Mesendoderm (in vitro differentiated cells): Measurements from ENCODE around the gene SPDYE1.

Experiments used
- DNase-seq: peaks from one replicate; pipeline ENCODE4 v3.0.0; 2013
- H2AK5ac ChIP-seq: 2 replicates; pipeline ENCODE4 v1.6.1; 2013; ENCODE audit warnings: low read length, inconsistent platforms
- H2BK120ac ChIP-seq: 2 replicates; pipeline ENCODE4 v1.6.1; 2013; ENCODE audit warnings: low read depth, mild to moderate bottlenecking, low read length, moderate library complexity, mixed read lengths
- H2BK15ac ChIP-seq: replicated peaks from 2 replicates; pipeline ENCODE4 v1.6.1; 2013; ENCODE audit warnings: low read depth, mild to moderate bottlenecking, moderate library complexity
- H2BK5ac ChIP-seq: 2 replicates; pipeline ENCODE4 v1.6.1; 2013; ENCODE audit warnings: low read length, inconsistent platforms
- H3K18ac ChIP-seq: 2 replicates; pipeline ENCODE4 v1.6.1; 2013; ENCODE audit warnings: mild to moderate bottlenecking, low read length, mixed read lengths
- H3K23ac ChIP-seq: one replicate; pipeline ENCODE4 v1.6.1; 2013; ENCODE audit warnings: low read length
- H3K27ac ChIP-seq: 2 replicates; pipeline ENCODE4 v1.5.1; 2013; ENCODE audit warnings: low read depth, mild to moderate bottlenecking, inconsistent platforms, low read length, moderate library complexity
- H3K27me3 ChIP-seq: 2 replicates; pipeline ENCODE4 v1.6.1; 2013; ENCODE audit warnings: low read length, control low read depth, mild to moderate bottlenecking, inconsistent platforms; ENCODE audit not compliant: insufficient read depth, poor library complexity
- H3K36me3 ChIP-seq: 2 replicates; pipeline ENCODE4 v1.6.1; 2013; ENCODE audit warnings: low read length, inconsistent platforms; ENCODE audit not compliant: control insufficient read depth, insufficient read depth
- H3K4ac ChIP-seq: one replicate; pipeline ENCODE4 v1.6.1; 2013; ENCODE audit warnings: low read depth, mild to moderate bottlenecking, low read length, moderate library complexity
- H3K4me1 ChIP-seq: 2 replicates; pipeline ENCODE4 v1.6.1; 2013; ENCODE audit warnings: low read depth, low read length, inconsistent platforms; ENCODE audit not compliant: control insufficient read depth
- H3K4me2 ChIP-seq: 2 replicates; pipeline ENCODE4 v1.6.1; 2013; ENCODE audit warnings: low read length
- H3K4me3 ChIP-seq: 2 replicates; pipeline ENCODE4 v1.5.1; 2013; ENCODE audit warnings: mild to moderate bottlenecking, low read length
- H3K56ac ChIP-seq: one replicate; pipeline ENCODE4 v1.6.1; 2013; ENCODE audit warnings: low read length
- H3K79me1 ChIP-seq: 2 replicates; pipeline ENCODE4 v1.6.1; 2013; ENCODE audit warnings: low read length, inconsistent platforms
- H3K79me2 ChIP-seq: 2 replicates; pipeline ENCODE4 v1.6.1; 2013; ENCODE audit warnings: mild to moderate bottlenecking, low read length; ENCODE audit not compliant: control insufficient read depth, insufficient read depth
- H3K9ac ChIP-seq: 2 replicates; pipeline ENCODE4 v1.6.1; 2013; ENCODE audit warnings: low read length, inconsistent platforms
- H4K5ac ChIP-seq: one replicate; pipeline ENCODE4 v1.6.1; 2013; ENCODE audit warnings: low read length
- H4K8ac ChIP-seq: one replicate; pipeline ENCODE4 v1.6.1; 2013; ENCODE audit warnings: low read depth, mild to moderate bottlenecking, control low read depth, low read length, moderate library complexity
- WGBS: extraction: QIAGEN DNeasy Blood & Tissue Kit; methylation state at CpG from one replicate; pipeline ENCODE4 v1.1.7; 2013; ENCODE audit warnings: low lambda C conversion rate, missing lambda C conversion rate; ENCODE audit not compliant: insufficient coverage; ENCODE audit errors: extremely low coverage; 5-methylcytosine and 5-hydroxymethylcytosine counted together

Gene SPDYE1

DNA sequence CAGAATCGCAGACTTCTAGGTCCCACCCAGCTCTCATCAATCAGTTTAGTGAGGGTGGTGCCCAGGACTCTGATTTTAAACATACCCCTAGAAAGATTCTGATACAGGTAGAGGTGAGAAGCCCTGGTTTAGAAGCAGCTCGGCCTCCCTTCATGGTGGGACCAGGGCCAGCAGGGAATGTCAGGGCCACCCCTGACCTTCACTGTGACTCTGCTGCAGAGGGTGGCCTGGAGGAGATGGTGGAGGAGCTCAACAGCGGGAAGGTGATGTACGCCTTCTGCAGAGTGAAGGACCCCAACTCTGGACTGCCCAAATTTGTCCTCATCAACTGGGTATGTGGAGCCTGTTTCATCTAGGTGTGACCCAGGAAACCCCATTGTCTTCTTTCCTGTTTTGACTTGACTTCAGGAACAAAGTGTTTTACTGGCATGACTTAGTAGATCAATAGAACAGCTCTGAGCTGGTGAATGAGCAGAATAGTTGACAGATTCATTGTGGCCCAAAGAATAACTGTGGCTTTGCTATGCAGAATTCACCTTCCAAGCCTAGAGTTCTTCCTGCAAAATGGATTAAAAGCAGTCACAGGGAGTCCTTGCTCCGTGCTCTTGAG is 54.0 kb downstream of the SPDYE1 start:
- no peak overlapping the region for H3K56ac ChIP-seq
- H2BK15ac ChIP-seq: no peak overlapping the region
- no peak overlapping the region for H3K4me2 ChIP-seq
- no peak overlapping the region for H3K27ac ChIP-seq
- no peak overlapping the region for H2BK120ac ChIP-seq
- H3K9ac ChIP-seq: no peak overlapping the region
- no peak overlapping the region for H3K4ac ChIP-seq
- peaks cover under 1% of the 10 kb centered on the region for H3K79me2 ChIP-seq
- WGBS: no CpG with 5 or more reads among the region's 5 CpGs
- peaks cover 8% of the 10 kb centered on the region for H3K79me1 ChIP-seq
- no peak overlapping the region for H4K8ac ChIP-seq
- no peak overlapping the region for H3K4me3 ChIP-seq
- no peak overlapping the region for H4K5ac ChIP-seq
- H2AK5ac ChIP-seq: no peak overlapping the region
- no peak overlapping the region for H3K23ac ChIP-seq
- no peaks in the 10 kb centered on the region for H3K27me3 ChIP-seq
- no peak overlapping the region for H2BK5ac ChIP-seq
- H3K18ac ChIP-seq: no peak overlapping the region
- H3K4me1 ChIP-seq: no peaks in the 10 kb centered on the region
- no peak for DNase-seq
- H3K36me3 ChIP-seq: peaks cover 4% of the 10 kb centered on the region

DNA sequence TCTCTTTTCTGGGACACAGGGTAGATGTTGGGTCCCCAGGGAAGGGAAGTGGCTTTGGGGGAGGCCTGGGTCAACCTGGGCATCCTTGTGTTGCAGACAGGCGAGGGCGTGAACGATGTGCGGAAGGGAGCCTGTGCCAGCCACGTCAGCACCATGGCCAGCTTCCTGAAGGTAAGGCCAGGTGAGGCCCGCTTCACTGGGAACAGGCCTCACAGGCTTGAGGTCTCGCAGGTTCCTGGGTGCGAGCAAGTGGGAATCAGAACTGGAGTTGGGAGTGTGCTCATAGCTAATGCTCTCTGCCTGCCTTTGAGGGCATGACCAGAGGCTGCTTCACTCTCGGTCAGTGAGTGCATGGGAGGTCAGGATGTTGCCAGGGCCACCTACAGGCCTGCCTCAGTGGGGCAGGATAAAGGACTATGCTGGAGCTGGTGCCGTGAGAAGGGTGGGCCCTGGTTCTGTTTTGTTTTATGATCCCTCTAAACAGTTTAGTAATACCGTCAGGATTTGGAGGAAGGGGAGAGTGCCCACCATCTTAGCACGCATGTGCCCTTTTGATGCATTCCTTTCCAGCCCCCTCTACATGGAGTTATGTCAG is 55.2 kb downstream of the SPDYE1 start:
- Histone ChIP-seq H3K79me1 (peaks cover 2% of the 10 kb centered on the region), H2BK120ac (no peak overlapping the region), H3K56ac (no peak overlapping the region), H3K23ac (no peak overlapping the region), H2AK5ac (no peak overlapping the region), H3K36me3 (peaks cover 6% of the 10 kb centered on the region), H3K4me3 (no peak overlapping the region), H3K27ac (no peak overlapping the region), H4K8ac (no peak overlapping the region), H2BK5ac (no peak overlapping the region), H3K4me2 (no peak overlapping the region), H3K4ac (no peak overlapping the region), H3K79me2 (no peaks in the 10 kb centered on the region), H3K4me1 (no peaks in the 10 kb centered on the region), H3K9ac (no peak overlapping the region), H4K5ac (no peak overlapping the region), H3K18ac (no peak overlapping the region), H2BK15ac (no peak overlapping the region), H3K27me3 (no peaks in the 10 kb centered on the region)
- no peak for DNase-seq
- no CpG with 5 or more reads among the region's 12 CpGs for WGBS

DNA sequence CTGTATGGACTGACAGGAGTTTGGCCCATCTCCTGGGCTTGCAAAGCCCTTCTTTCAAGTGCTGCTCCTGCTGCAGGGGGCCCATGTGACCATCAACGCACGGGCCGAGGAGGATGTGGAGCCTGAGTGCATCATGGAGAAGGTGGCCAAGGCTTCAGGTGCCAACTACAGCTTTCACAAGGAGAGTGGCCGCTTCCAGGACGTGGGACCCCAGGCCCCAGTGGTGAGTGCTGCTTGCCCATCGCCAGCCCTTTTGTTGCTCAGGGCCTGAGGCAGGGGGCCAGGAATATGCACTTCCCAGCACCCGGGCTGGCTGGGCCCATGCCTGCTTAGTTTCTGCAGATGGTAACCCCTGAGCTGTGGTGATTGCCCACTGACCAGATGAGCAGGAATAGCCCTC is 59.0 kb downstream of the SPDYE1 start:
- H3K4me1 ChIP-seq: no peaks in the 10 kb centered on the region
- no peak overlapping the region for H3K4ac ChIP-seq
- no peak overlapping the region for H2BK120ac ChIP-seq
- no peak overlapping the region for H3K18ac ChIP-seq
- no peak overlapping the region for H3K27ac ChIP-seq
- peaks cover 7% of the 10 kb centered on the region for H3K36me3 ChIP-seq
- no peak overlapping the region for H2BK15ac ChIP-seq
- H3K23ac ChIP-seq: no peak overlapping the region
- no peak overlapping the region for H2AK5ac ChIP-seq
- H4K5ac ChIP-seq: no peak overlapping the region
- H3K79me1 ChIP-seq: no peaks in the 10 kb centered on the region
- H4K8ac ChIP-seq: no peak overlapping the region
- WGBS: no CpG with 5 or more reads among the region's 7 CpGs
- H3K79me2 ChIP-seq: no peaks in the 10 kb centered on the region
- DNase-seq: no peak
- H3K56ac ChIP-seq: no peak overlapping the region
- H3K9ac ChIP-seq: no peak overlapping the region
- H3K4me3 ChIP-seq: no peak overlapping the region
- H3K27me3 ChIP-seq: no peaks in the 10 kb centered on the region
- H3K4me2 ChIP-seq: no peak overlapping the region
- H2BK5ac ChIP-seq: no peak overlapping the region

DNA sequence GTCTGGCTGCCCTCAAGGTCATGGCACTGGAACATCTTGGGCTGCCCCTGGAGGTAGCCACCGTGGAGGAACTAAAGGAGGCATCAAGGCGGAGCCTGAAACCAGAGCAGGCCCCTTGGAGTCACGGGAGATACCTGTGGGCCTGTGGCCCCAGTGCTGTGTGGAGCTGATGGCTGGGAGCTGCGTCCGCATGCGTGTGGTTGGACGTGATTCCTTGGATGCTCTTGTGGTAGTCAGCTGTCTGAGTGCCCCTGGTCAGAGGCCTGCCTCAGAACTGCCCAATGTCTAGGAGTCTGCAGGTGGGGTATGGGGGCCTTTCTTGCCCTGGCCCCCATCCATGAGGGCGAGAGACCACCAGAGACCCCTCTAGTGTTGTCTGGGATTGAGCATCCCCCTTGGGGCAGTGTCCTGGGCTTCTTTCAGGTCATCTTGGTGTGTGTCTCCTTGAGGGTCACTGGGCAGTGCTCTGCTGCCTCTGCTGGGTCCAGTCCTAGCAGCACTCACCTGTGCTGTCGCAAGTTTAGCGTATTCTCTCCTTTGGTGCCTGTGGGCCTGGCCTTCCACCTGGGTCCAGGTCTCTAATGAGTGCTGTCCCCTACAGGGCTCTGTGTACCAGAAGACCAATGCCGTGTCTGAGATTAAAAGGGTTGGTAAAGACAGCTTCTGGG is 59.6 kb downstream of the SPDYE1 start:
- Histone ChIP-seq H3K4ac (no peak overlapping the region), H3K18ac (no peak overlapping the region), H4K8ac (no peak overlapping the region), H3K4me2 (no peak overlapping the region), H2BK15ac (no peak overlapping the region), H3K23ac (no peak overlapping the region), H3K27me3 (no peaks in the 10 kb centered on the region), H2BK5ac (no peak overlapping the region), H3K4me3 (no peak overlapping the region), H3K79me1 (no peaks in the 10 kb centered on the region), H2AK5ac (no peak overlapping the region), H3K36me3 (peaks cover 7% of the 10 kb centered on the region), H3K4me1 (no peaks in the 10 kb centered on the region), H3K56ac (no peak overlapping the region), H3K79me2 (no peaks in the 10 kb centered on the region), H3K27ac (no peak overlapping the region), H2BK120ac (no peak overlapping the region), H3K9ac (no peak overlapping the region), H4K5ac (no peak overlapping the region)
- WGBS: no CpG with 5 or more reads among the region's 11 CpGs
- DNase-seq: no peak

DNA sequence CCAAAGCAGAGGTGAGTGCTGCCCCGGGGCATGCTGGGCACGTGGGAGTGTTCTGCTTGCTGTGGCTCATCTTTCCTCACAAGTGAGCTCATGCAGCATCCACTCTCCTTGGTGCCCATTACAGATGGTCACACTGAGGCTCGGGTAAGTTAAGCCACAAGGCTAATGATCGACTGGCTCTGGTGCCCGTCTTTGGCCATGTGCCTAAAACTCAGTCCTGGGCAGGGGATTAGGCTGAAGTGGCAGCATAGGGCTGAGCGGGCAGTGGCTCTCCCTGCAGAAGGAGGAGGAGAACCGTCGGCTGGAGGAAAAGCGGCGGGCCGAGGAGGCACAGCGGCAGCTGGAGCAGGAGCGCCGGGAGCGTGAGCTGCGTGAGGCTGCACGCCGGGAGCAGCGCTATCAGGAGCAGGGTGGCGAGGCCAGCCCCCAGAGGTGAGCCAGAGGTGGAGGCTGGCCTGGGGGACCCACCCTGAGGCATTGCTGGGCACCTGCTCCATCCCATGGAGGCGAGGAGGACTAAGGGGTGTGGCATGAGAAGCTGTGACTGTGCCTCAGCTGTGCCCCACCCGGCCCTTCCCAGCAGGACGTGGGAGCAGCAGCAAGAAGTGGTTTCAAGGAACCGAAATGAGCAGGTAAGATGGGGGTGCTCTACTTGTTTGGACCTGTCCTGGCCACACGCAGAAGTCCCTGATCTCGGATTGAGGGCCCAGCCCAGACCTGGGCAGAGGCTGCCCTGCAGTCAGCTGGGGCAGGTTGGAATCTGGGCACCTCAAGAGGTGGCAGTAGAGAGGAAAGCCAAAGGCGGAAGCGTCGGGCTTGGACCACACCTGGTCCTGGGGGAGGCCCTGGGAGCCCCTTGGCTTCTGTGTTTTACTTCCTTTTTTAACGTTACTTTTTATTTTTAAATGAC is 60.4 kb downstream of the SPDYE1 start:
- H3K79me2 ChIP-seq: no peaks in the 10 kb centered on the region
- no peak overlapping the region for H3K56ac ChIP-seq
- no peak overlapping the region for H3K27ac ChIP-seq
- no peak overlapping the region for H3K23ac ChIP-seq
- no CpG with 5 or more reads among the region's 30 CpGs for WGBS
- no peak overlapping the region for H2AK5ac ChIP-seq
- H3K36me3 ChIP-seq: peaks cover 7% of the 10 kb centered on the region
- H3K9ac ChIP-seq: no peak overlapping the region
- H3K4me2 ChIP-seq: no peak overlapping the region
- no peak overlapping the region for H2BK5ac ChIP-seq
- no peaks in the 10 kb centered on the region for H3K27me3 ChIP-seq
- no peaks in the 10 kb centered on the region for H3K79me1 ChIP-seq
- H4K5ac ChIP-seq: no peak overlapping the region
- no peak overlapping the region for H4K8ac ChIP-seq
- H2BK15ac ChIP-seq: no peak overlapping the region
- no peak overlapping the region for H3K4me3 ChIP-seq
- no peak overlapping the region for H3K4ac ChIP-seq
- DNase-seq: no peak
- no peaks in the 10 kb centered on the region for H3K4me1 ChIP-seq
- no peak overlapping the region for H3K18ac ChIP-seq
- H2BK120ac ChIP-seq: no peak overlapping the region
